GM23248 (cell line): ENCODE data around the gene ASB16. TPM values are rescaled to one million over a fixed set of nuclear protein-coding genes. Genes with fewer than 3 reads are reported as not detected.
A peak's percentile ranks its signal among the peaks of the same experiment; 100 is the strongest.

Experiments
- DNase-seq: peaks from one replicate; pipeline ENCODE4 v3.0.0-alpha.2; 2015
- H2AFZ ChIP-seq: fragments of 200-600 bp; sonication (generic); 2 replicates; pipeline ENCODE4 v1.6.1; 2016; ENCODE audit warnings: antibody characterized with exemption
- H3F3A ChIP-seq: fragments of 200-600 bp; sonication (generic); 2 replicates; pipeline ENCODE4 v1.6.1; 2016; ENCODE audit warnings: mild to moderate bottlenecking, antibody characterized with exemption, mixed run types; ENCODE audit not compliant: insufficient read depth
- H3K27ac ChIP-seq: fragments of 200-600 bp; sonication (generic); 2 replicates; pipeline ENCODE4 v1.5.1; 2016; ENCODE audit warnings: mild to moderate bottlenecking
- H3K27me3 ChIP-seq: fragments of 200-600 bp; sonication (generic); replicated peaks from 2 replicates; pipeline ENCODE4 v1.6.1; 2016; ENCODE audit warnings: mild to moderate bottlenecking; ENCODE audit not compliant: insufficient read depth
- H3K36me3 ChIP-seq: fragments of 200-600 bp; sonication (generic); 2 replicates; pipeline ENCODE4 v1.6.1; 2016; ENCODE audit warnings: low read depth, mild to moderate bottlenecking
- H3K4me1 ChIP-seq: fragments of 200-600 bp; sonication (generic); 2 replicates; pipeline ENCODE4 v1.6.1; 2016; ENCODE audit warnings: mild to moderate bottlenecking; ENCODE audit not compliant: insufficient read depth
- H3K4me2 ChIP-seq: fragments of 200-600 bp; sonication (generic); one replicate; pipeline ENCODE4 v1.6.1; 2016; ENCODE audit warnings: mild to moderate bottlenecking; ENCODE audit not compliant: unreplicated experiment
- H3K4me3 ChIP-seq: fragments of 200-600 bp; sonication (generic); 2 replicates; pipeline ENCODE4 v1.5.1; 2016; ENCODE audit warnings: mild to moderate bottlenecking
- H3K79me2 ChIP-seq: fragments of 200-600 bp; sonication (generic); 2 replicates; pipeline ENCODE4 v1.6.1; 2016; ENCODE audit warnings: mild to moderate bottlenecking; ENCODE audit not compliant: insufficient read depth
- H3K9ac ChIP-seq: fragments of 200-600 bp; sonication (generic); 2 replicates; pipeline ENCODE4 v1.6.1; 2016; ENCODE audit warnings: mild to moderate bottlenecking
- H3K9me2 ChIP-seq: fragments of 200-600 bp; sonication (generic); 2 replicates; pipeline ENCODE4 v1.6.1; 2016; ENCODE audit warnings: mixed run types, mild to moderate bottlenecking, moderate library complexity; ENCODE audit not compliant: insufficient read depth
- H3K9me3 ChIP-seq: fragments of 200-600 bp; sonication (generic); one replicate; pipeline ENCODE4 v1.6.1; 2017; ENCODE audit warnings: low read depth
- H4K20me1 ChIP-seq: fragments of 200-600 bp; sonication (generic); 2 replicates; pipeline ENCODE4 v1.6.0; 2016; ENCODE audit not compliant: insufficient read depth
- EZH2 ChIP-seq: fragments of 200-600 bp; sonication (generic); IDR thresholded peaks from 2 replicates; pipeline ENCODE4 v1.6.1; 2018; ENCODE audit warnings: antibody characterized with exemption, mild to moderate bottlenecking; ENCODE audit not compliant: insufficient read depth, poor library complexity, severe bottlenecking
- EZH2phosphoT487 ChIP-seq: fragments of 200-600 bp; sonication (generic); IDR thresholded peaks from 2 replicates; pipeline ENCODE4 v1.6.1; 2018; ENCODE audit warnings: antibody characterized with exemption, moderate library complexity, mild to moderate bottlenecking, low read depth; ENCODE audit not compliant: insufficient read depth
- WGBS, 2 experiments: methylation state at CpG; one replicate each; pipeline ENCODE4 v1.1.6; 2015 to 2017; ENCODE audit warnings: low lambda C conversion rate in 2 of 2, low coverage in 1 of 2; ENCODE audit errors: missing lambda C conversion rate in 2 of 2; 5-methylcytosine and 5-hydroxymethylcytosine counted together
- in situ Hi-C: fragments of 300-500 bp; cut with MboI; formaldehyde crosslinking; loops from 2 replicates; pipeline ENCODE4 v1.15.0; 2020
- polyA plus RNA-seq: library from polyadenylated mRNA; unstranded; fragments of >200 nt; fragmentation: Nextera tagmentation; extraction: Ambion mirVana; gene quantifications from 2 replicates; pipeline ENCODE4 v1.2.1, GENCODE V29; 2016
- total RNA-seq: library from RNA; depleted of rRNA; stranded (reverse); fragments of >200 nt; shearing (Covaris generic); gene quantifications from 2 replicates; pipeline ENCODE4 v1.2.3, GENCODE V29; 2014

ASB16 gene
- total and polyA plus RNA-seq, 2 experiments from 2014 or later, result 0.25 TPM; not detected in 1

GRCh38 chr17:44219616-44220212 lies 49.2 kb downstream of the ASB16 start, which contains the start of gene UBTF:
Gene UBTF, minus strand, starts transcription at chr17:44219675. Its CDS starts 1,446 bp downstream, at chr17:44218229.
- 1% methylated on average over 58 of the region's 76 CpGs; no CpG with 5 or more reads in 1 of the 2 experiments for WGBS, 2 experiments
- H3K9me2 ChIP-seq, result no peaks in the 10 kb centered on the region
- H3K79me2 ChIP-seq, result peaks cover 42% of the 10 kb centered on the region

GRCh38 chr17:44220213-44221083 lies 49.9 kb downstream of the ASB16 start:
- in situ Hi-C loops, result loop anchor here (5.0 to 25.0 kb wide), 3 partner anchors 107 to 417 kb away; no protein-coding TSS in a partner anchor
- Histone ChIP-seq H3K9me3 (no peaks in the 10 kb centered on the region), H3K9me2 (no peaks in the 10 kb centered on the region), H3K27ac (peak overlapping the region; percentile 85), H4K20me1 (no peaks in the 10 kb centered on the region), H3K4me3 (peak overlapping the region; percentile 85), H3K4me1 (peaks cover 27% of the 10 kb centered on the region), H3K36me3 (peaks cover 10% of the 10 kb centered on the region), H3F3A (peaks cover 12% of the 10 kb centered on the region), H2AFZ (peak overlapping the region; percentile 74; the same call in 1 of the 2 replicates), H3K4me2 (peak overlapping the region; percentile 92), H3K9ac (peak overlapping the region; percentile 98), H3K27me3 (no peaks in the 10 kb centered on the region), H3K79me2 (peaks cover 35% of the 10 kb centered on the region)
- TF ChIP-seq EZH2 (no peak), EZH2phosphoT487 (no peak)
- WGBS, 2 experiments, result 1 to 2% methylated on average over 56 to 68 of the region's 108 CpGs
- peak; percentile 80 for DNase-seq

More at GRCh38 chr17:44219616-44220212, 49.2 kb downstream of the ASB16 start, which contains the start of gene UBTF:
- Histone ChIP-seq H3K4me1 (peaks cover 27% of the 10 kb centered on the region), H3K4me3 (peak within 1 kb of the TSS; percentile 85), H3K27me3 (no peaks in the 10 kb centered on the region), H3K4me2 (peak within 1 kb of the TSS; percentile 85), H3K36me3 (peaks cover 18% of the 10 kb centered on the region), H4K20me1 (no peaks in the 10 kb centered on the region), H2AFZ (peak within 1 kb of the TSS; percentile 37; the same call in 1 of the 2 replicates), H3K9me3 (no peaks in the 10 kb centered on the region), H3K9ac (peak within 1 kb of the TSS; percentile 98), H3K27ac (peak within 1 kb of the TSS; percentile 85), H3F3A (peaks cover 16% of the 10 kb centered on the region)
- DNase-seq, result peak; percentile 77
- no peak for TF ChIP-seq EZH2phosphoT487
- TF ChIP-seq EZH2, result no peak
- in situ Hi-C loops, result loop anchor here (5.0 to 25.0 kb wide), 3 partner anchors 108 to 418 kb away; no protein-coding TSS in a partner anchor

- Histone ChIP-seq H3K27ac (peak overlapping the region; percentile 85), H3K27me3 (no peaks in the 10 kb centered on the region), H3K9me3 (no peaks in the 10 kb centered on the region), H3K9ac (peak overlapping the region; percentile 98), H2AFZ (peak overlapping the region; percentile 74), H3K4me2 (peak overlapping the region; percentile 92), H3K4me3 (peak overlapping the region; percentile 85), H3K79me2 (peaks cover 27% of the 10 kb centered on the region), H3K36me3 (0 out of 2 replicates have a peak, but pooled peaks cover 2% of the 10 kb centered on the region), H3F3A (peaks cover 12% of the 10 kb centered on the region), H3K9me2 (no peaks in the 10 kb centered on the region), H4K20me1 (no peaks in the 10 kb centered on the region), H3K4me1 (peaks cover 27% of the 10 kb centered on the region)
- DNase-seq, result peak; percentile 90
- WGBS, 2 experiments, result 1% methylated on average over 43 to 50 of the region's 54 CpGs
- in situ Hi-C loops, result loop anchor here (5.0 to 25.0 kb wide), 3 partner anchors 106 to 416 kb away; no protein-coding TSS in a partner anchor
- no peak for TF ChIP-seq EZH2
- no peak for TF ChIP-seq EZH2phosphoT487
These were observed 50.8 kb downstream of the ASB16 start for GRCh38 chr17:44221084-44221861.

GRCh38 chr17:44221862-44222111 lies 51.3 kb downstream of the ASB16 start:
- peak overlapping the region; percentile 74 for H2AFZ ChIP-seq
- peaks cover 12% of the 10 kb centered on the region for H3F3A ChIP-seq
- peaks cover 22% of the 10 kb centered on the region for H3K79me2 ChIP-seq
- no peaks in the 10 kb centered on the region for H3K27me3 ChIP-seq
- no peaks in the 10 kb centered on the region for H3K9me3 ChIP-seq
- DNase-seq, result no peak
- H3K4me2 ChIP-seq, result peak overlapping the region; percentile 92
- TF ChIP-seq EZH2phosphoT487 (no peak), EZH2 (no peak)
- in situ Hi-C loops, result loop anchor here (5.0 to 25.0 kb wide), 3 partner anchors 106 to 416 kb away; no protein-coding TSS in a partner anchor
- peak overlapping the region; percentile 98 for H3K9ac ChIP-seq
- peak overlapping the region; percentile 85 for H3K4me3 ChIP-seq
- WGBS, 2 experiments, result 0 to 2% methylated on average over 17 of the region's 17 CpGs
- H3K36me3 ChIP-seq, result no peaks in the 10 kb centered on the region
- no peaks in the 10 kb centered on the region for H3K9me2 ChIP-seq
- peaks cover 25% of the 10 kb centered on the region for H3K4me1 ChIP-seq
- H3K27ac ChIP-seq, result peak overlapping the region; percentile 85
- H4K20me1 ChIP-seq, result no peaks in the 10 kb centered on the region
